IPS-20b (cell line): Measurements from ENCODE around the gene SLC8B1.

Source experiments
- H3K27ac ChIP-seq: one replicate; pipeline ENCODE4 v1.5.1; 2013; ENCODE audit warnings: low read length
- H3K27me3 ChIP-seq: 2 replicates; pipeline ENCODE4 v1.6.1; 2013; ENCODE audit warnings: mild to moderate bottlenecking, low read length, inconsistent platforms; ENCODE audit not compliant: insufficient read depth
- H3K36me3 ChIP-seq: 2 replicates; pipeline ENCODE4 v1.6.1; 2013; ENCODE audit warnings: low read depth, mild to moderate bottlenecking, inconsistent platforms, low read length, moderate library complexity; ENCODE audit not compliant: insufficient read depth
- H3K4me1 ChIP-seq: 2 replicates; pipeline ENCODE4 v1.6.1; 2013; ENCODE audit warnings: mild to moderate bottlenecking, control low read depth, inconsistent platforms, low read length, moderate library complexity; ENCODE audit not compliant: insufficient read depth
- H3K4me3 ChIP-seq: 2 replicates; pipeline ENCODE4 v1.5.1; 2013; ENCODE audit warnings: mild to moderate bottlenecking, low read length, inconsistent platforms
- H3K9ac ChIP-seq: 2 replicates; pipeline ENCODE4 v1.6.1; 2013; ENCODE audit warnings: low read depth, mild to moderate bottlenecking, inconsistent platforms, low read length, moderate library complexity
- H3K9me3 ChIP-seq: 2 replicates; pipeline ENCODE4 v1.6.1; 2013; ENCODE audit warnings: mild to moderate bottlenecking, low read depth, low read length, inconsistent platforms; ENCODE audit not compliant: insufficient read depth

SLC8B1 gene

GRCh38 chr12:113261847-113262470, 73.0 kb downstream of the SLC8B1 start:
- H3K4me1 ChIP-seq = peaks cover 13% of the 10 kb centered on the region; the same call in 1 of the 2 replicates
- no peaks in the 10 kb centered on the region for H3K9me3 ChIP-seq
- no peaks in the 10 kb centered on the region for H3K27me3 ChIP-seq
- H3K27ac ChIP-seq = no peak overlapping the region
- no peak overlapping the region for H3K9ac ChIP-seq
- H3K36me3 ChIP-seq = no peaks in the 10 kb centered on the region; the same call in 1 of the 2 replicates
- H3K4me3 ChIP-seq = no peak overlapping the region

GRCh38 chr12:113260636-113261300, 74.1 kb downstream of the SLC8B1 start:
- Histone ChIP-seq H3K27ac (no peak overlapping the region), H3K4me1 (peaks cover 13% of the 10 kb centered on the region; the same call in 1 of the 2 replicates), H3K9me3 (no peaks in the 10 kb centered on the region), H3K9ac (no peak overlapping the region), H3K36me3 (no peaks in the 10 kb centered on the region; the same call in 1 of the 2 replicates), H3K27me3 (no peaks in the 10 kb centered on the region), H3K4me3 (no peak overlapping the region)

GRCh38 chr12:113260127-113260526, 74.8 kb downstream of the SLC8B1 start:
- H3K9ac ChIP-seq = no peak overlapping the region

DNA sequence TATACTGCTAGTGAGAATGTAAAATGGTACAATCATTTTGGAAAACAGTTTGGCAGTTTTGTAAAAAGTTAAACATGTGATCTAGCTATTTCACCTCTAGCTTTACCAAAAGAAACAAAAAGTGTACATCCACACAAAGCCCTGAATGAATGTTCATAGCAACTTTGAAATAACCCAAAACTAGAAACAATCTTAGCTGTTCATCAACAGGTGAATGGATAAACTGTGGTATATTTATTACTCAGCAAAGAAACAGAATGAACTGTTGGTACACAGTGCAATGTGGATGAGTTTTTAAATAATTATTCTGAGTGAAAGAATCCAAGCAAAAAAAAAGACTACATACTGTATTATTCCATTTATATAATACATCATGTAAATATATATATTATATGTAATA, 77.3 kb downstream of the SLC8B1 start:
- no peak overlapping the region for H3K4me3 ChIP-seq
- H3K9ac ChIP-seq = no peak overlapping the region
- H3K4me1 ChIP-seq = peaks cover 13% of the 10 kb centered on the region; the same call in 1 of the 2 replicates
- H3K9me3 ChIP-seq = no peaks in the 10 kb centered on the region
- no peak overlapping the region for H3K27ac ChIP-seq
- no peaks in the 10 kb centered on the region for H3K36me3 ChIP-seq
- H3K27me3 ChIP-seq = no peaks in the 10 kb centered on the region

More at GRCh38 chr12:113260127-113260526, 74.8 kb downstream of the SLC8B1 start:
- no peaks in the 10 kb centered on the region; the same call in 1 of the 2 replicates for H3K36me3 ChIP-seq
- no peaks in the 10 kb centered on the region for H3K9me3 ChIP-seq
- no peaks in the 10 kb centered on the region for H3K27me3 ChIP-seq
- no peak overlapping the region for H3K4me3 ChIP-seq
- no peak overlapping the region for H3K27ac ChIP-seq
- peaks cover 13% of the 10 kb centered on the region; the same call in 1 of the 2 replicates for H3K4me1 ChIP-seq

- peaks cover 2% of the 10 kb centered on the region; the same call in 1 of the 2 replicates for H3K4me1 ChIP-seq
- no peak overlapping the region for H3K4me3 ChIP-seq
- H3K9me3 ChIP-seq = no peaks in the 10 kb centered on the region
- no peaks in the 10 kb centered on the region for H3K36me3 ChIP-seq
- H3K27me3 ChIP-seq = no peaks in the 10 kb centered on the region
- H3K9ac ChIP-seq = no peak overlapping the region
- no peak overlapping the region for H3K27ac ChIP-seq
Measured at GRCh38 chr12:113254298-113254697, 80.6 kb downstream of the SLC8B1 start.

DNA sequence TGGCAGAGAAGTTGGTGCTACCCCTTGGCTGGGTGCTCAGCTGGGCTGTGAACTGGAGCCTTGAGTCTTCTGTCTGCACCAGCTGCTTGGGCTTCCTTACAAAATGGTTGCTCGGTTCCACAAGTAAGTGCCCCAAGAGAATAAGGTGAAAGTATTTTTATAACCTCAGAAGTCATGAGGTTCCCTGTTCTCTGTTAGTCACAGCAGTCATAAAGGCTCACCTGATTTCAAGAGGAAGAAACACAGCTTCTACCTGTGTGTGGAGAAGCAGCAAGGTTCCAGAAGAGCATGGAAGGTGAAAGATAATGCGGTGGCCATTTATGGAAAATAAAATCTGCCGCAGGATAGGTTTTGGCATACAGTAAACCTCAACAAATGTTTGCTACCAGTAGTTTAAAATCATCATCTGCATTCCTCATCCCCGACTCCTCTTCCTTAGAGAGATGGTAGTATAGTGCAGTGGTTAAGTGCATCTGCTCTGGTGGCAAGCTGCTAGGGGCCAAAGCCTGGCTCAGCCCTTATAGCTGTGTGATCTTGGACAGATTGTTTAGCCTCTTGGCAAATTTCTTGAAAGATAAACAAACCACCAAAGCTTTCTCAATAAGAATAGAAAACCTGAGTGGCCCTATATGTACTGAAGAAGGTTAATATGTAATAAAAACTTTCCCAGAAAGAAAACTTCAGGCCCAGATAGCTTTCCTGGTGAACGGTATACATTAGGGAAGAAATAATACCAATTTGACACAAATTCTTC, 81.2 kb downstream of the SLC8B1 start:
- no peaks in the 10 kb centered on the region for H3K9me3 ChIP-seq
- H3K36me3 ChIP-seq = no peaks in the 10 kb centered on the region
- H3K27me3 ChIP-seq = no peaks in the 10 kb centered on the region

DNA sequence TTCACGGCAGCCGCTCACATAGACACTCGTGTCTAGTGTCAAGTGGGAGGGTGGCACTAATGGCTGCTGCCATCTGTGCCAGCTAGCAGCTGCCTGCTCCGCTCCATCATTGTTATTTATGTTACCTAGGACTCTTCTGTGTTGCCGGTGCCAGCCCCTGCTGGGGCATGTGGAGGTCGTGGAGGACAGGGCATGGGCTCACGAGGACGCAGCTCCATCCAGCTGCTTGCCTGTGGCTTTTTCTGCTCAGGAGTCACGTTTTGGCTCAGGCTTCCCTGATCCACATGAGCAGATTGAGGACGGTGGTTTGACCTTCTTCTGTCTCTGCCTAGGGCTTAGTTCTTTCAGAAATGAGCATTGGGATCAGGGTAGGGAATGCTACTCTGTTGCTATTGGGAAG, 82.4 kb downstream of the SLC8B1 start:
- Histone ChIP-seq H3K4me1 (no peaks in the 10 kb centered on the region), H3K9me3 (no peaks in the 10 kb centered on the region), H3K27ac (no peak overlapping the region), H3K27me3 (no peaks in the 10 kb centered on the region), H3K4me3 (no peak overlapping the region), H3K36me3 (no peaks in the 10 kb centered on the region), H3K9ac (no peak overlapping the region)

More for the DNA sequence above, 81.2 kb downstream of the SLC8B1 start:
- no peak overlapping the region for H3K27ac ChIP-seq
- no peak overlapping the region for H3K4me3 ChIP-seq
- no peak overlapping the region for H3K9ac ChIP-seq
- no peaks in the 10 kb centered on the region for H3K4me1 ChIP-seq

DNA sequence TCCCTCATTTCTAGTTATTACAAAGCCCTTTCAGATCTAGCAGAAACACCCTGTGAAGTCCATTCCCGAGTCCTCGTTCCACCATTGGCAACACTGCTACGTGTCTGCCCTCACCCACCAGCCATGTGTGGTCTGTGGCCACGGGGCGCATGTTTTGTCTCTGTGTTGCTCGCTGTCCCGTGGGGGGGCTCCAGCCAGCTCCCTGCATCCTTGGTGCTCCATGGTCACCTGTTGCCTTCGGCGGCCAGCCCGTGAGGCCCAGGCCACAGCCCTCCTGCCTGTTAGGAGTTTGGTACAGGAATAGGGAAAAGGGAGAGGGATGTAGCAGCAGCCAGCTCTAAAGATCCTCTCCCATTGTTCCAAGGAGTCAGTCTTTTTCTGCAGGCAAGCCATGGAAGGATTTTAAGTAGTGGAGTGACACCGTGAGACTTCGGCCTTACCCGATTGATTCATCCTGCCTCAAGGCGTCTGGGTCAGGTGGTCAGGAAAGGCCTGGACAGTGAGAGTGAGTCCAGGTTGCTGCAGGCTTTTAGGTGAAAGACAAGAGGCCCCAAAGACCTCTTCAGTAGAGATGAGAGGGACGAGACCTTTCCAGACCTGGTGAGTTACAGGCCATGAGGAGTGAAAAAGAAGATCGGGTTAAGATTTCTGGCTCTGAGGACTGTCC, 83.4 kb downstream of the SLC8B1 start:
- Histone ChIP-seq H3K27ac (no peak overlapping the region), H3K36me3 (no peaks in the 10 kb centered on the region; the same call in 1 of the 2 replicates), H3K4me3 (no peak overlapping the region), H3K9ac (no peak overlapping the region), H3K4me1 (peaks cover 9% of the 10 kb centered on the region), H3K9me3 (no peaks in the 10 kb centered on the region), H3K27me3 (0 out of 2 replicates have a peak, but pooled peaks cover 3% of the 10 kb centered on the region)

GRCh38 chr12:113250045-113250444, 84.9 kb downstream of the SLC8B1 start:
- H3K9ac ChIP-seq = no peak overlapping the region
- H3K27me3 ChIP-seq = 0 out of 2 replicates have a peak, but pooled peaks cover 3% of the 10 kb centered on the region
- H3K4me1 ChIP-seq = peaks cover 17% of the 10 kb centered on the region
- H3K9me3 ChIP-seq = no peaks in the 10 kb centered on the region
- H3K27ac ChIP-seq = no peak overlapping the region
- no peaks in the 10 kb centered on the region; the same call in 1 of the 2 replicates for H3K36me3 ChIP-seq
- H3K4me3 ChIP-seq = no peak overlapping the region

DNA sequence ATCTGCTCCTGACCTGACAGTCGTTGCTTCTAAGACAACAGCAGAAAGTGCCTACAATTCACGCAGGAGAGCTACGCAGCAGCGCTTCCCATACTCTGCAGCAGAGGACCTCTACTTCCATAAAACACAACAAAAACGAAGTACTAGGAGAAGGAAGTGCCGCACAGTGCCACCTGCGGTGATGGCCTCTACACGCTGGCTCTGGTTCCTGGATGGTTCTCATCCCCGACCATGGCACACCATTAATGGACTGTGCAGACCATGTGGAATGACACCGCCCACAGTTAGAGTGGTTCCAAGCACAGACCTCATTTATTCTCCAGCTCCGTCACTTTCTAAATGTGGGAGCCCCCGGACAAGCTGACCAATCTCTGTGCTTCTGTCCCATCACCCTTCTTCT, 85.4 kb downstream of the SLC8B1 start:
- no peaks in the 10 kb centered on the region for H3K9me3 ChIP-seq
- H3K27me3 ChIP-seq = 0 out of 2 replicates have a peak, but pooled peaks cover 3% of the 10 kb centered on the region
- H3K4me1 ChIP-seq = peaks cover 22% of the 10 kb centered on the region
- H3K27ac ChIP-seq = no peak overlapping the region
- no peak overlapping the region for H3K9ac ChIP-seq
- no peak overlapping the region for H3K4me3 ChIP-seq
- no peaks in the 10 kb centered on the region; the same call in 1 of the 2 replicates for H3K36me3 ChIP-seq

DNA sequence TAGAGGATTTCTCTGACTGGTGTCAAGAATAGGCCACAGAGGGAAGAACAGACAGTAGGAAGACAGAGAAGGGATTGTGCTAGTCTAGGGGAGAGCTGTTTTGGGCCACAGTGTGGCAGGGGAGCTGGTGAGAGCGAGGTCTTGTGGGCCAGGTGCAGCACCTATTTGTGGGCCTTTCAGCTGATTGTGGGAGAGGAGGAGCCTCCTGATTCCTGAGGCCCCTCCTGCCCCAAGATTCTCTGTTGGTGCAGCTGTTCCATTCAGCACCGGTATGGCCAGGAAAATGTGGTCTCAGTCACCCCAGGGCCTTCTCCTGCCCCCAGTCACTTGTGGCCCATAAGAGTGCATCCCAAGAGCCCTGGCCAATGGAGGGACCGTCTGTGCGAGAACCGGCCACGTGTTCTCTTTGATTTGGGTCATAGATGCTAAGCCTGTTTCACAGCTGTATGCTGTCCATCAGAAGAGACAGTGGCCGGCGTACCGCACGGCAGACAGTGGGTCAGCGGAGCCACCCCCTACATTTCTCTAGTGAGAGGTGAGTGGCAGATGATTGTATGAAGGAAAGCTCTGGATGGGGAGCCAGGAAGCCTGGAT, 86.0 kb downstream of the SLC8B1 start:
- Histone ChIP-seq H3K4me3 (no peak overlapping the region), H3K9me3 (no peaks in the 10 kb centered on the region), H3K4me1 (peaks cover 22% of the 10 kb centered on the region), H3K27me3 (0 out of 2 replicates have a peak, but pooled peaks cover 3% of the 10 kb centered on the region), H3K27ac (no peak overlapping the region), H3K36me3 (no peaks in the 10 kb centered on the region; the same call in 1 of the 2 replicates), H3K9ac (no peak overlapping the region)
